NCI-H1092 (cell line): ENCODE results near the gene OPRM1.
"Not testable (repeated sequence)": the region's sequence is repeated elsewhere in the genome, so short reads cannot be mapped to it uniquely, and the experiment has no call there.

Experiments
- DNase-seq: peaks from one replicate; lab custom pipeline; 2025; lab: John Stamatoyannopoulos, UW

OPRM1 gene

DNA sequence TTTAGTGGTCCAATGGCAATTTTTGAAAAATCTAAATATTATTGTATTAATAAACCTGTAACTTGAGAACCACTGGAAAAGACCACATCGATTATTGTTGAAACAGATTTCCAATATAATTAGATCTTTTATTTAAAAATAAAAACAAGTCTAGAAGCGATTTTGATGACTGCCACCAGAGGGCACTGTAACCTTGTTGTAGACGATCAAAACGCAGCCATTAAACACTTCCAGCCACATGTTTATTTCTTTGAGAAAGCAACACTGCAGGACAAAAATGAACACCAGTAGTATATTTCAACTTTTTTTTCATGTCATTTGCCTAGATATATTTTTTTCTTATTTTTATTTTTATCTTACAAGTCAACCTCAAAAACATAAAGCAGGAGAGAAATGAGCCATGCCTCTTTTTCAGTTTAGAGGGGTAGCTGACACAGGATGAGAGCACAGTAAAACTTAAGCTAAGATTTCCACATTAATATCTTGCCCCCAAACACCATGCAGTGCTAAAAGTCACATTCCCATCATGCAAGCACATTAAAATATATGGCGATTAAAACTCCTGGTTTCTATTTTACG lies 115.4 kb downstream of the OPRM1 start:
- peak; percentile 51 for DNase-seq

DNA sequence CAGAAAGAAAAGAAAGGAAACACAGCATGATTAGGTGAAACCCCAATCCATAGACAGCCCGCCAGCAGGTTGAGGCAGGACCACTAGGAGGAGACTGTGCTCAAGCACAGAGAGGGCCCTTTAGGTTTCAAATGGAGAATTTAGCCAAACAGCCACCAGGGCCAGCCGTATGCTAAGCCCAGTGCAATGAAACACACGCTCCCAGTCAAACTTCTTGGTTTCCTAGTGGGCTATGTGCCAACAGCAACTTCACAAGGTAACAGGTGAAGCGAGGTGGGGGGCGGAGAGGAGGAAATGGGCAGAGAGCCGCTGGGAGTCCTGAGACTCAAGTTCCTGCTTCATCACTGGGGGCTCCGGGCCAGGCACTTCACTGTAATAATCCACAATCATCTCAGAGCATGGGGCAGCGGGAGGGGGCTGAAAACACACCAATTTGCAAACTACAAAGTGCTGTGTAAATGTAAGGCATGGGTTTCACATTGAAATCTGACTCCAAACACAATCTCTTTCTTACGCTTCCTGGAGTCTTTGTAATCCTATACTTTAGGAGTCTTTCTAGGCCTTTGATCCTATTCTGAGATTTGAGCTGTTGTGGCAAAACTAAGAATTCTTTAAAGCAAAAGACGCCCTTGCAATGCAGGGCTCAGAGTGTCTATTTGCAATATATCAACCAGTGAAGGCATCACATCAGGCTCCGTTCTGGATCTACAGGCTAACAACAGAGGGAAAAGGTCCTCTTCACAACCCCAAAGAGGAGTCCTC lies 117.3 kb downstream of the OPRM1 start:
- peak; percentile 41 for DNase-seq

DNA sequence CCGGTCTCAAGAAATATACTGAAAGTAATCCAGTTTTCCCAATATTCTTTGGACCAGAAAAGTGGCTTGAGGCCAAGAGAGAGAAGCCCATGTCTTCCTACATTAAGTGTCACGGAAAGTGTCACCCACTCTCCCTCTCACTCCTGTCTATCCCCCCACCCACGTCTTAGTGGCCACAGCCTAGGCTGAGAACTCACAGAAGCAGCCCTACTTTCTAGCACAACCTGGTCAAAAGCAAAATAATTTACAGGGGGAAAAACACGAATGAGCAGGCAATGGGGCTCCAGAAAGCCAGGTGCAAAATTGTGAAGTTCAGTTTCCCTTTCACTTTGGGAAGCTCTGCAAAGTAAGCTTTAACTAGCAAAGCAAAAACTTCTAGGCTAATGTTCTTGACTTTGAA lies 118.0 kb downstream of the OPRM1 start:
- DNase-seq = no peak

DNA sequence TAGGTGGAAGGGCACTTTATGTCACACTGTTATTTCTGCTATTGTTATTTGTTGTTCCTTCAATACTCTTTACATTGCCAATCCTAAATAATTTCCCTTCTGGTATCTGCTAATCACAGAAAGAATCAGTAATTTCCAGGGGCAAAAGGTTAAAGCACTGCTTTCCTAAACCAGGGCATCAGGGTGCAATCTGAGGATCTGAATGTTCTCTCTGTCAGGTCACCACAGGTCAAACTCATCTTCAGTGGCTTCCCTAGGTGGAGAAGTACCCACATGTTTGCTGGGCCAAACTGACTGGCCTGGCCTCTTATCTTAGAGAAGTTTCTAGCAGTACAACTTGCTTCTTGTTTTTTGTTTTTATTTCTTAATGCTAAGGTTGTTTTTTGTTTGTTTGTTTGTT lies 118.7 kb downstream of the OPRM1 start:
- no peak for DNase-seq

DNA sequence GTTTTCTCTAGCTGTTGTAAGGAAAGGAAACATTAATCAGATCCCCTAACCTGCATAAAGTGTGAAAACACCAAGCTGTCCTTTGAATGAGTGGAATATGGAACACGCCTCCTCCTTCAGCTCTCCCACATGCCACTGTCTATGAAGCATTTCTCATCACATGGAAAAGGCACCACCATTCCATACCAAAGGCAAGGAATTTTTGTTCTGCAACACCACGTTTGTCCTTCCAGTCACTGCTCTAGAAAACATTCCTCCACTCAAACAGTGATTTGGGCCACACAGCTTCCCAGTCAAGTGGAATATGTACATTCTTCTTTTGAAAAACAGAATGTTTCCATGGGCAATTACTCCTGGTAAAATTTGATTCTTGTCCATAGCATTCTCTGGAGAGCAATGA lies 120.1 kb downstream of the OPRM1 start:
- no peak for DNase-seq

DNA sequence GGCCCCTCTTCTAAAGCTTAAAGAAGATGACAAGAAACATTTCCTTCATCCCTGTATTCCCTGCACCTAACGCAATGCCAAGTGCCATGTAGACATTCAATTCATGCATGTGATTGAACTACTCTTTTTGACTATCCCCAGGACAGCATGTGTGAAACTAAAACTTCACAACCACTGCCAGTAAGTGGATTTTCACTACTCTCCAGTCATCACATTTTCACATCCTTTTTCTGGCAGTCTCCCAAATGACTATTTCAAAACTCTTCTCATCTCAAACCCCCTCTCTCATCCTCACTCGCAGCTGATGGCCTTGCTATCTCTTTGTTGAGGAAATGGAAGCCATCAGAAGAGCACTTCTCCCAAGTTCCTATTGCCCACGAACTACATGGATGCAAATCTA lies 122.6 kb downstream of the OPRM1 start:
- no peak for DNase-seq

DNA sequence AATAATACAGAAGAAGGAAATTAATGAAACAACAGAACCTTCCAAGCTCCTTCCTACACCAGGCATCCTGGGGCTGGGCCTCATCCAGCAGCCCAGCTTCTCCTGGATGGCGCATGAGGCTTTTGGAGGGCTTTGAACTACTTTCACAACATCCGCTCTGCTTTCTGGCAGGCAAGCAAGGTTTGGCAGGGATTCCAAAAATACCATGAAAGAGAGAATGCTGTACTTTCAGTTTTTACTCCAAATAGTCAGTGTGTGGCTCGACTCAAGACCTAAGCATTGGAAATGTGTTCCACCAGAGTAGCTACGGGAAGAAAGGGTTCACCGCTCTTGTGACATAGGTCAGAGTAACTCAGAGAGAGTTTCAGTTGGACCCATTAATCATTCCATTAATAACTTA lies 125.4 kb downstream of the OPRM1 start:
- no peak for DNase-seq

DNA sequence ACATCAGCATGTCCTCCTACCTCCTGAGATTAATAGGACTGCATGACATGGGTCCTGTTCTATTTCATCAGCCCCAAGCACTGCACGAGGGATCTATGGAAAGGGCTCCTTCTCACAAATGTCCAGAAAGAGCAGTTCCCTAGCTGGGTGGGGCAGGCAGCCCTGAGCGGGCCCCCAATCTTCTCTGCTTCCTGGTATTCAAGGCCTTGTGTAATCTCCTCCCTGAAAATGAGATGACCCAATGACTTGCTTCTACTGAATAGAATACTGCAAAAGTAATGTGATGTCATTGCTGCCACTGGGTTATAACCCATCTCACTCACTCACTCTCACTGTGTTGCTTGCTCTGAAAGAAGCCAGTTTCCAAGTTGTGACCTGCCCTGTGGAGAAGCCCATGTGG lies 126.4 kb downstream of the OPRM1 start:
- no peak for DNase-seq

DNA sequence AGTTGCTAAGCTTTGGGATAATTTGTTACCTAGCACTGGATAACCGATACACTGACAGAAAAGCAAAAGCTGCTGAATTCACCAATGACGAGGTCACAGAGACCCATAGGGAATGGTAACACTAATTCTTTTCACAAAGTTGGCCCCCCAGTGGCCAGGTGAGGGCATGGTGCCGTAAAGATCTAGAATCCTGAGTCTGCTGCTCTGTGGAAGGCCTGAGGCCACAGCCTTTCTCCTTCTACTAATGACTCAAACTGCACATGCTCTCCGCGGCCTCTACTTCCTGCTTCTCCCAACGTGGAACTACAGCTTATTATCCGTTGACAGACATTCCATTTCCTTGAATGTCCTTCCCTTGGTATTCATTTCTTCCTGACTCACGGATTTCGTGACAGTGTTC lies 127.1 kb downstream of the OPRM1 start:
- no peak for DNase-seq

DNA sequence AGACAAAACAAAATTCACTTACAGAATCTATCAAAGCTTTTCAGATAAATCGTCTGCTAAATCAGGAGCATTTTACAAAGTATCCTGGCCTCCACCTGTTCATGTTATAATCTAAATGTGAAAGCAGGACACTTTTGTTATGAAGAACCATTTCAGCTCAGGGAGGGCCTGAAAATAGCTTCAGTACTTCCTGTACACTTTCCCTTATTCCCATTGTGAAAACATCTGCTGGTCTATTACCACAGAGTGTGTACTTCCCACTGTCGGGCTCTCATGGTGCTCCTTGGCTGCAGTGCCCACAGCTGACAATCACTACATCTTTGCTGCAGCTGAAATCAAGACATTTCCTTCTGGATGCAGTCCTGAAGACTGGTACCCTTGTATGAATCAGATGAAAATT lies 128.1 kb downstream of the OPRM1 start:
- no peak for DNase-seq

DNA sequence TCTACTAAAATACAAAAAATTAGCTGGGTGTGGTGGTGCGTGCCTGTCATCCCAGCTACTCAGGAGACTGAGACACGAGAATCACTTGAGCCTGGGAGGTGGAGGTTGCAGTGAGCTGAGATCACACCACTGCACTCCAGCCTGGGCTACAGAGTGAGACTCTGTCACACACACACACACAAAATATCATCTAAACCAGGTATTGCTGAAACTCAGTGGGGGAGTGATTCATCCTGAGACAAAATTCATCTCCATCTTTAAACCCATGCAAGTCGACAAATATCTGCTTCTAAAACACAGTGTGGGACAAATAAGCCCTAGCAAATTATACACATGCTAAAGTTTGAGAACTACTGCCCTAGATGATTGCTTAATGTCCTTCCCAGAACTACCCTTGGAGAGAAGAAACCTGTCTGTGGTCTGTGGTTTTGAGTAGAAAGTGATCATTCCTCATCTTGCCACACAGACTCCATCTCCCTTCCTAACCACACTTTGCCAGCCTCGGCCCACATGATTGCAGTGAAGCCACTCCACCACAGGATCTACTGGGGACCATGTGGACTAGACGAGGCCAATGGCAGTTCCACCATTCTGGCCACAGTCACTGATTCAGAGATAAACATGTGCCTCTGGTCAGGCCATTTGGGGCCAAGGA lies 130.3 kb downstream of the OPRM1 start:
- DNase-seq = no peak

DNA sequence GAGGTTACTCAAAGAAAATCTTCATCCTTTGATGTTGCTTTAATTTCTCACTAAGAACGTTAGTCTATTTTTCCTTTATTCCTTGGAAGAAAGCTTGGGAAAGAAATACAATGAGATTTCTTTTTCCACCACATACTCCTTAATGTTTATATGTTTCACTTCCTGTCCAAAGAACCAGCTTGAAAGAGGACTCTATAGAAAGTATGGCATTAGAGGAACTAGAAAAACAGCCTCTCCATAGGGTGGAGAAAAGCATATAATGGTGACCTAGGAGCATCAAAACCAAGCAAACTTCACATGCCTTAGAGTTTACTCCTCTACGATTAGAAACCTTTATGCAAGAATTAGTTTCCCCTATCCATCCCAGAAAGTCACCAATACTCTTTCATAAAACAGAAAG lies 131.1 kb downstream of the OPRM1 start:
- DNase-seq = no peak

DNA sequence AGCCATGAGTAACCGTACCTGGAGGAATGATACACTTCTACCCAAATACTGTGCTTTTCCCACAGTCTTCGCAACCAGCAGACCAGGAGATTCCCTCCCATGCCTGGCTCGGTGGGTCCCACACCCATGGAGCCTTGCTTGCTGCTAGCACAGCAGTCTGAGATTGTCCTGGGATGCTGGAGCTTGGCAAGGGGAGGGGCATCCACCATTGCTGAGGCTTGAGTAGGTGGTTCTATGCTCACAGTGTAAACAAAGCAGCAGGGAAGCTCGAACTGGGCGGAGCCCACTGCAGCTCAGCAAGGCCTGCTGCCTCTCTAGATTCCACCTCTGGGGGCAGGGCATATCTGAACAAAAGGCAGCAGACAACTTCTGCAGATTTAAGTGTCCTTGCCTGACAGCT lies 133.4 kb downstream of the OPRM1 start:
- not testable (repeated sequence) for DNase-seq

DNA sequence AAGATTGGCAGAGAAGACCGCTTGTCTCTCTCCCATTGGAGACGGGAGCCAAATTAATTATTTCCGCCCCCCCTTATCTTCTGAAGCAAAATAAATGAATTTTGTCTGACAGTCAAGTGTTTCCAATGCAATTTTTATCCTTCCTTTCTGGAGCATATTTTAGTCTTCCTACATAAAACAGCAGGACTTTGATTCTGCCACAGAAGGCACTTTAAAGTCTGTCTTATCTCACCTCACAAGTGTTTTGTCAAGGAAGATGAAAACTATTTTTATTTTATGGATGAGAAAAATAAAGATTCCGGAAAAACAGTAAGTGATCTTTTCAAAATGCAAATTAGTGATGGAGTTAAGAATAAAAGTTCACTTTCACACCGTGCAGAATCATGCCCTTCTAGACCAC lies 140.4 kb downstream of the OPRM1 start:
- no peak for DNase-seq

DNA sequence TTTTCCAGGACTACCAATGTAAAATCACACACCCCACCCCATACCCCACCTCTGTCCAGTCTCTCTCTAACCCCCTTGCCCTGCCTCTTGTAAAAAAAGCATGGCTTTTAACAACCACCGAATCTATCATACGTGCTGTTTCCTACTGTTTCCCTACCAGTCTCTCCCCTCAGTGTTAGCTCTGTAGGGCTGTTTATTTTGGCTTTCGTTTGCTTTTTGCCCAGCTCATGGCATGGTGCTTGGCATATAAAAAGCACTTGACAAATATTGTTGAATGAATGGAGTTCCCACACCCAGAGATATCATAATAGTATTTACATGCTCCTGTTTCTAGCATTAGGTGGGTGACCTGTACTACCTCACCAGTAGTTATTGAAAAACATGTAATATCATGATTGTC lies 148.2 kb downstream of the OPRM1 start:
- DNase-seq = peak; percentile 71

DNA sequence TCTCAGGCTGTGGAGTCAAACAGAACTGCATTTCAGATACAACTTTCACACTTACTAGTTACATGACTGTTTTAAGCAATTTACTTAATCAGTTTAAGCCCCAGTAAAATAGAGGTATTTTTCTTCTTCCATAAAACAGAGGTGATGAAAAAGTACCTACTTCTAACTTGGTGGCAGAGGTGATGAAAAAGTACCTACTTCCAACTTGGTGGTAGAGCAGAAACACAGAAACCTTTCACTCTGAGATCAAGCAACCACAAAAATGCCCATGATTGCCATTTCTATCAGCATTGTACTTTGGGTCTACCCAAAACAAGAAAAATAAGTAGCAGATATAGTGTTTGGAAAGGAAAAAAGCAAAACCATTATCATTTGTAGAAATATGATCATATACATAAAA lies 148.7 kb downstream of the OPRM1 start:
- no peak for DNase-seq

DNA sequence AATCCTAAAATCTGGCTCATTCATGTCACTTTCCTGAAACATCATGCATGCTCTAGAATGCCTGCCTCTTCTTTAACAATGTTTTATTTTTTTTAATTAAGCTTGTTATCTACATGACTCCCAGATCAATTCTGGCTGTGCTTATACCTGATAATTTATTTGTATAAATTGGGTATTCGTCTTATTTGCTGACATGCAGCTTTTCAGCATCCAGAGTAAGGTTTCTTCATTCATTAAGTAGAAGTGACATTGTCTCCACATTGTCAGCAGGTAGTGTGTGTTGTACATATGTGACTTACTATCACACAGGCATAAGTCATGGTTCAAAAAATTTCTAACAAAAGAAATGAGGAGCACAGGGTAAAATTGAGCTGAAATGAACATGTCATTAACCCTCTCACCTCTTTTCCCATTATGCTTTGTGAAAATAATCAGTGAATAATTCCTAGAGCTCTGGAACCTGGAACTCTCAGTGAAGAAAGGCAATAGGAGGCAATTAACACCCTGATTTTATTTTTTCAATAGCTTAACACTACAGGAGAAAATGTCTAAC lies 157.4 kb downstream of the OPRM1 start:
- DNase-seq = no peak

DNA sequence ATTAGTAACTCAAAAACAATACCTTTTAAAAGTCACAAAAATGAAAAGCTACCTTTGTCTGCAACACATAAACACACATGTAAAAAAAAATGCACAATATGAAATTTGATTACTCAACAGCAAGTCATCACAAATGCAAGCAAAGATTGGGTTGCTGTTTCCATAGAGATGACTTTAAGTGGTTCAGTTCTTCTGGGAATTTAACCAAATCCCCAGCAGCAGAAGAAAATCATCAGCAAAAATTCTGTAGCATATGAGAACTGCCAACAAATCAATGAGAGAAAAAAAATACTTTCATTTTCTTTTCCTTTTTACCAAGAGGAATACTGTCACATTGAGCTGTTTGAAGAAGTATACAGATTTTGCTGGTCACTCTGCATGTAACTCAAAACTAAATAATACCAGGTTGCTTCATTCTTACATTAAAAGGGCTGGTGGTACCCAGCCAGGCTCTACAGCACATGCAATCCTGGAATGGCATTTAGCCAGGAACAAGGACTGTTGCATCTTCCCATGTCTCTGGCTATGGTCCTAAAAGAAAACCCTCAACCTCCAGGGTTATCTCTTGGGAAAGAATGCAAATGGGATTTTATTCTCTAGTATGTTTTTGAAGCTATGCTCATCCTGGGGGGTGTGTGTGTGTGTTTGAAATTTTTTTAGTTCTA lies 158.3 kb downstream of the OPRM1 start:
- no peak for DNase-seq

DNA sequence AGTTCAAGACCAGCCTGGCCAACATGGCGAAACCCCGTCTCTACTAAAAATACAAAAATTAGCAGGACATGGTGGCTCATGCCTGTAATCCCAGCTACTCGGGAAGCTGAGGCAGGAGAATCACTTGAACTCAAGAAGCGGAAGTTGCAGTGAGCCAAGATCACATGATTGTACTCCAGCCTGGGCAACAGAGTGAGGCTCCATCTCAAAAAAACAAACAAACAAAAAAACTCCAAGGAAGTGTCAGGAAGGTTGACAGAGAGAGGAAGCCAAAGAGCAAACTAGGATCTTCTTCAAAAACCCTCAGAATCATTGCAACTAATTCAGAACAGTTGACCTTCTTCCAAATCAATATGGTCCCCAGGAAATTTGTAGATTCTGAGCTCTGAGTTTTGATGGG lies 162.6 kb downstream of the OPRM1 start:
- not testable (repeated sequence) for DNase-seq

DNA sequence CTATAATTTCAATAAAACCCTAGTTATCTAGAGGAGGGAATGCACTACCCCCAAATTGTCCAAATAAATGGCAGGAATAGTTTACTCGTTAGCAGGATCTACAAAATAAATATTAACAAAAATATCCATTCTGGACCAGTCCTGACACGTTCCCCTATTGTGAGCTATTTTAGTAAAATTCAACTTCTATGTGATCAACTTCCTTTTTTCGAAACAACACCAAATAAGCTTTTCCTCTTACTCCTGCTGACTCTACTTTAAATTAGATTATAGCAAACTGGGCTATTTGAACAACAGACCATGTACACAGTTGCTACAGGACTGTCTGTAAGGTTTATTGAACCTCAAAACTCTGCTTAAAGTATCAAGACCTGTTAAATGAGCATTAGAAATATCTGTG lies 163.3 kb downstream of the OPRM1 start:
- no peak for DNase-seq

DNA sequence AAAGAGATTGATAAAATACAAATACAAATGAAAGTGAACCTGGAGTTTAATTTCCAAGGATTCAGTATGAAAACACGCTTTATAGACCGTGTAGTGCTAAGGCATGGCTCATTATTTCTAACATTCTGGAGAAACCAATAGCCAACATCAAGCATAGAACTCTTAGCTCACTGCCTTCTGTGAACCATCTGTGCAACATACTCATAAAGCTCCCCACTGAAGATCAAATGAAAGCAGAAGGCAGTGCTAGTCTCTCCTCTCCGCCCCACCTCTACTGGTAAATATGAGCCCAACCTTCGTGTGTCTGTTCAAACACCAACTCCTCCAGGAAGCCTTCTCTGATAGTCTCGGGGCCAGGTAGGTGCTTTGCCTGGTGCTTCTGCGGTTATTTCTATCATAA lies 163.9 kb downstream of the OPRM1 start:
- DNase-seq = no peak

DNA sequence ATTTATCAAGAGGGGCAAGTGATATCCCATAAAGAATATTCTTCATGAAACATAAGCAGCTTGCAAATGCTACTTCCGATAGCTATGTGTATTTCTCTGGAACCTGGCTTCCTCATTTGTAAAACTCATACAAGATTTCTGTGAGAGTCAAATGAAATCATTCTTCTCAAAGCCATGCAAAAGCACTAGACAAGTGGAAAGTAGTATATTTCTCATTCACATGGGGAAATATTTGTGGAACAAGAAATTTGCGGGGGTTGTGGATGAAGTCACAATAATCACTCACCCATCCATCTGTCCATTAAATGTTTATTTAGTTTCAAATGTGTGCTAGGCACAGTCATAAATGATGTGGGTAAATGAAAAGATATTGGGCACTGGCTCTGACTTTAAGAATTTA lies 167.1 kb downstream of the OPRM1 start:
- no peak for DNase-seq

DNA sequence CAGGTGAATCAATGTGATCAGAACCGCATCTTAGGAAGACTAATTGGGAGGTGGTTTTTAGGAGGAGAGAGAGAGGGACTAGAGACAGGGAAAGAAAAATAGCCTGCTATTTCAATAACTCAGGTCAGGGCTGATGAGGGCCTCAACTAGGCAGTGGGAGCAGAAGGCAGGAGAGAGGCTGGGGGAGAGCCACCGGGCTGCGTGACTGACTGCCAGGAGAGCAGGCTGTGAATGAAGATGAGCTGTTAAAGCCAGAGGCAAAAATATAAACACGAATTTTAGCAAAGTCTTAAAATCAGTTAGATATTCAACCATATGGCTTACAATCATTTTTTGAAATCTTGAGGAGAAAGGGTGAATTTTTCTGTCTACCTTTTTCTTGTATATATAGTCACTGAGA lies 168.0 kb downstream of the OPRM1 start:
- no peak for DNase-seq
